EH (cell line): Measurements from ENCODE around the gene NOL9.
A peak's percentile ranks its signal among the peaks of the same experiment; 100 is the strongest.

ENCODE experiments used
- DNase-seq: peaks from one replicate; pipeline ENCODE4 v3.0.0-alpha.2; 2015; ENCODE audit warnings: low read depth

Gene NOL9

DNA sequence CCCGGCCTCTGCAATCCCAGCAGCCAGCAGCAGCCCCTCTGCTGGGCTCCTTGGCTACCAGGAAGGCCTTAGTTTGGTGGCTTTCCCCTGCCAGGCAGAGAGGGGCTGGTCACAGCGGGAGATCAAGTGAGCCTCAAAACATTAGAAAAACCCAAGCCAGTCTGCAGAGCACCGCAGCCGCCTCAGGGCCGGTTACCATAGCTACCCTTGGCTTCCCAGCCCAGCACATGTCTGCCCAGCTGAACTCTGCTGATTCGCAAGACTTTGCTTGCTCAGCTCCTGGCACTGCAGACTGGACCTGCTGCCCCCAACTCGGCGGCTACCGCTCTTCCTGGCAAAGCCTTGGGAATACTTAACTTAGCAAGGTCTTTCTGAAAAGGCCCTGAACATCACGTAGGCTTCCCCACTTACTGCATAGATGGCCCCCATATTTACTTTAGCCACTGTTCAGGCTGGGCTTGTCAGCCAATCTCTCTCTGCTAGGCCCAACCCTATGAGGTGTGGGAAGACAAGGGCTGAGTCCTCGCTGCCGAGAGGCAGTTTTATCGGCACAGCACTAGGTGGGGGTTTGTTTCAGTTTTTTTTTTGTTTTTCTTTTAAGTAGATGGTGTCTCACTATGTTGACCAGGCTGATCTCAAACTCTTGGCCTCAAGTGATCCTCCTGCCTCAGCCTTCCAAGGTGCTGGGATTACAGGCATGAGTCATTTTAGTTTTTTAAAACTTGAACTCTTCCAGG lies 34.2 kb downstream of the NOL9 start:
- DNase-seq, result peak; percentile 92

GRCh38 chr1:6519491-6519934 lies 34.8 kb downstream of the NOL9 start:
- no peak for DNase-seq

DNA sequence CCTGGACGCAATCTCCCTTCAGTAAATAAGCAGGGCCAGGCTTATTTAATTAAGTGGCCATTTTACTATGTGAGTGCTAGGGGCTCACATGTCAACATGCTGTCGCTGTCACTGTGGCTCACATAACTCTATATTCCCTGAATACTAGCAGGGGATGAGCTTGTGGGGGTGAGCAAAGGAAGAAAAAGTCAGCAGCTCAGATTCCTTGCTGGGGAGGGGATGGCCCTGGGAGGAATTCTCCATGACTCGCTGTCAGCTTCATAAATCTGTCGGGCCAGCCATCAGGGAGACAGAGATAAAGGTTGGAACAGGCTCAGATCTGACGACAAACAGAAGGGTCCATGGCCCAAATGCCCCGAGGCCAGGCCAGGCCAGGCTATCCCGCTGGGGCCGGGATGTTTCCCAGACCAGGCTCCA lies 36.9 kb downstream of the NOL9 start:
- peak; percentile 61 for DNase-seq

GRCh38 chr1:6515771-6516170 lies 38.5 kb downstream of the NOL9 start:
- DNase-seq, result peak; percentile 66

- DNase-seq, result no peak
These were observed 41.0 kb downstream of the NOL9 start for GRCh38 chr1:6513320-6513801.

GRCh38 chr1:6512908-6513280 lies 41.4 kb downstream of the NOL9 start:
- DNase-seq, result no peak

DNA sequence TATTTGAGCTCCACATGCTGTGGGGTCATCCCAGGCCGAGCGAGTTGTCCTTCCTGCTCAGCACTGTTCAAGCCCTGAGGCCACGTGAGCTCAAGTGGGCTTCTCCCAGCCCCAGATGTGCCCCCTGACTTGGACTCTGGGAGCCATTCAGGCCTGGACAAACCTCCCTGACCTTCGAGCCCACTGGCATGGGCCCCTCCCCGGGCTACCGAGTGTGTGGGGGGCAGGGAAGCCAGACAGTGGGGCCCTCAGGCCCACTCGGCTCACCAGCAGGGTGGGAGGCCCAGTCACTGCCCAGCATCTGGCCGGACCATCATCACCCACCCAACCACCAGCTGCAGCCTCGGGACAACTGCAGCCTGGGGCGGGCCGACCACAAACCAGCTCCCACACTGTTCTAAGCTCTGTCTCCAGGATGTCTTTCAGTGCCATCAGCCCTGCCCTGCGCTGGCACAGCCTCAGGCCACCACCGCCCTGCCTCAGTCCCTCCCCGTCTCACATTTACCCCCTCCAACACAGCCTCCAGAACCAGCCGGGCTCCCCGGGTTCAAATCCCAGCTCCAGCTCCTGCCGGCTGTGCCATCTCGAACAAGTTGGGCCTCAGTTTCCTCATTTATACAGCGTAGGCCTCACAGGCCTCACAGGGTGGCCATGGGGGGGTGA lies 41.9 kb downstream of the NOL9 start:
- no peak for DNase-seq

DNA sequence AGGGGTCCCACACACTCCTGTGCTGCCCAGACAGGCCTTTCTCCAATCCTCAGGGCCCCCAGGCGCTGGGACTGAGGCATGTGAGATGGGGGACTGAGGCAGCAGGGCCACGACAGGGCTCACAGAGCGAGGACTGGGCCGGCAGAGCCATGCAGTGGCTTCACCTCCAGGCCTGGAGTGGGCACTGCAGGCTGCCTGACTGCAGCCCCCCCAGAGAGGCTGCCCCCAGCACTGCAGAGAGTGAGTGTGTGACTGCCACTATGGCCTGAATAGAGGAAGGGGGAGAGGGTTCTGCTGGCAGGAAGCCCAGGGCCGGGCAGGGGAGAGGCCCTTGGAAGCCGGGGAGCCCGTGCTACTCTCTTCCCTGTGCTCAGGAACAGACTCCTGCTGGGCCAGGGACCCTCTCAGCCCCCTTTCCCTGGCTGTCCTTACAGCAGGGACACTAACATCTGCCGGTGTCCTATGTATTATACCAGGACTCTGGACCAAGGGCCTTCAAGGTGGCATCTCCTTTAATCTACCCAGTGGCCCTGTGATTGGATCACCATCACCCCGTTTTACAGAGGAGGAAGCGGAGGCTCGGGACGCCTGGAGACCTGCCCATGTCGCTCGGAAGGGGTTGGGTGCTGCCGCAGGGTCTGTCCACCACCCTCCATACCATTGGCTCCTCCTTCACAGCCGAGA lies 42.6 kb downstream of the NOL9 start:
- DNase-seq, result no peak

DNA sequence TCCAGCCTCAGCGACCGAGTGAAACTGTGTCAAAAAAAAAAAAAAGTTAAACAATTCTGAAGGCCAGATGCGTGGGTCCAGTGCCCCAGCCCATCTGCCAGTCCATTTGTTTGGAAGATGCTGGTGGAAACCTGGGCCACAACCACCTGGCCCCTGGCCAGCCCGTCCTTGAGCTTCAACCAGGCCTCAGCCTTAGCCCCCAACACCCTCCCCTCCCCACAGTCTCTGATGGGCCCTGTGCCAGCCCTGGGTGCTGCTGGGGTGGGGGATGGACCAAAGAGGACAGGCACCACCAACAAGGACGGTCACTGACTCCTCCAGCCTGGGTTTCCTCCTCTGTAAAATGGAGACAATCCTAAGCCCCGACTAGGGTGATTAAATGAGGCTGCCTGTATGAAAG lies 43.3 kb downstream of the NOL9 start:
- no peak for DNase-seq

DNA sequence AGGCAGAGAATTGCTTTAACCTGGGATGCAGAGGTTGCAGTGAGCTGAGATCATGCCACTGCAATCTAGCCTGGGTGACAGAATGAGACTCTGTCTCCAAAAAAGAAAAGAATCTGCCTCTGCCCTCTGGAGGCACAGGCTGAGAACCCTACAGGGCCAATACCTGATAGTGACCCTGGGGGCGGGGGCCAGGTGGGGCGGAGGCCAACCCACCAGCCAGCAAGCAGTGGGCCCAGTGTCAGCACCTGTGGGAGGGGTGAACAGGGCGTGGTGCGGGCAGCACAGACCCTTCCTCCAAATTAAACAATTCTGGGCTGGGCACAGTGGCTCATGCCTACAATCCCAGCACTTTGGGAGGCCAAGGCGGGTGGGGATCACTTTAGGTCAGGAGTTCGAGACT lies 43.8 kb downstream of the NOL9 start:
- DNase-seq, result no peak

DNA sequence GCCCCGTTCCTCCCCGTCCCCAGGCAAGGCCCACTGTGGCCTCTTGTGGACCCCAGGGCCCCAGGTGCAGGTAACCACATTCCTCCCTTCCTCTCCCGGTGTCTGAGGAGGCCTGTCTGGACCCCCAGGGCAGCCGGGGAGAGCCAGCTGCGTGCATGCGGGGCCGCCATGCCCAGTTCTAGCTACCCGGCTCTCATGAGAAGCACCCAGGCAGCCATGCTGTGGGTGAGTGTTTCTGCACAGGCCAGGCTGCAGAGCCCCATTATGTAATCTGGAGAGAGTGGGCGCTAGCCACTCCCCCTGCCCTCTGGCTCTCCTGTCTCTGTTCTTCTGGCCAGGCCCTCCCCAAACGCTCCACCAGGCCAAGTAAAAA lies 44.4 kb downstream of the NOL9 start:
- DNase-seq, result no peak

DNA sequence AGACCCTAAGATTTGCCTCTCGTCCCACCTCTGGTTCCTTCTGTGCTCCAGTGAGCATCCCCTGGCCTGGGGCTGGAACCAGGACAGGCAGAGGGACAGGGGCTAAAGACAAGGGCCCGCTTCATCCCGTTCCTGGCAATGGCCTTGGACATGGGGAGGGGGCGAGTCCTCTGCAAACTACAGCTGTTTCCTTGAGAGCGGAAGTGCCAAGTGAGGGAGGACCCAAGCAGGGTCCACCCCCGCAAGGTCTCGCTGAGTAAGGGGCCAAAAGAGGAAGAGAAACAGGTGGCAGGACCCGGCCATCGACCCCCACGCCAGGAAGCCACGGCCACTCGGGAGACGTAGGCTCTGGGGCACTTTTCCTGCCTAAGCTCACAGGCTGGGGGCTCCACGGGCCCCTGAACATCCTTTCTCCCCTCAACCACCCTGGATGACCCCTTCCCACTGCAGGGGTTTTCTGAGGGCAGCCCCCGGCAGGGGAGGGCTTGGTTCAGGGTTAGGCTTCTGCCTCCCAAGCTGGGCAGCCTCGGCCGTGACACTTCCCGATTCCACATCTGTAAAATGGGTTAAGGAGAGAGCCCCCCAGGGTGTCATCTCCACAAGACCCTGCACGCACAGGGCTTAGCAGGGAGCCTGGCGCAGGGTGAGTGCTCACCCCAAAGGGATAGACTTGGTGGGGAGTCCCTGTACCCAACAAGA lies 44.9 kb downstream of the NOL9 start:
- no peak for DNase-seq

- DNase-seq, result no peak
These were observed 45.5 kb downstream of the NOL9 start for GRCh38 chr1:6508816-6509189.

DNA sequence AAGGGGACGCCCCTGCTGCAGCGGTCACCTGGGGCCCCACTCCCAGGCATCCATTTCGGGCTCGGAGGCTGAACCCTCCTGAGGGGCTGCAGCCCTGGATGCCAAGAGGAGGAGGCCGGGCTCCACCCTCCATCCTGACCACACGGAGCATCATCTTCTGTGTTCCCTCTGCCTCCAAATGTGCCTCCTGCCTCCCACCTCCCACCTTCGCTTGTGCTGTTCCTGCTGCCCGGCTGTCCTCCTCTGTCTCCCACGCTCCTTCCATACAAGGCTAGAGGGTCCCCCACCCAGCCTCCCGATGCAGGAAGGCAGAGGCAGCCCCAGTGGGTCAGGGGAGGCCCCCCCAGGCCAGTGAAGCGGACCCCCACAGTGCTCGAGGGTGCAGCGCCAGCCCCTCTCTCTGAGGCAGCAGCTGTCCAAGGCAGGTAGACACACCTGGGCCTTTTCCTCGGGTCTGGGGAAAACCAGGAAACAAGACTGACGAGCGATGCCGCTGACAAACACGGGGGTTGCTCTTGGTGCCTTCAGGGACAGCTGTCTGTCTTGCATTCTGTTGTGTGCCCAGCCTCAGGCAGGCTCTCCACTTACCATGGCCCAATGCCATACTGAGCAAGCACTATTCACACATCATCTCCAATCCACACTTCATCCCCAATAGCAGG lies 46.0 kb downstream of the NOL9 start:
- DNase-seq, result no peak

DNA sequence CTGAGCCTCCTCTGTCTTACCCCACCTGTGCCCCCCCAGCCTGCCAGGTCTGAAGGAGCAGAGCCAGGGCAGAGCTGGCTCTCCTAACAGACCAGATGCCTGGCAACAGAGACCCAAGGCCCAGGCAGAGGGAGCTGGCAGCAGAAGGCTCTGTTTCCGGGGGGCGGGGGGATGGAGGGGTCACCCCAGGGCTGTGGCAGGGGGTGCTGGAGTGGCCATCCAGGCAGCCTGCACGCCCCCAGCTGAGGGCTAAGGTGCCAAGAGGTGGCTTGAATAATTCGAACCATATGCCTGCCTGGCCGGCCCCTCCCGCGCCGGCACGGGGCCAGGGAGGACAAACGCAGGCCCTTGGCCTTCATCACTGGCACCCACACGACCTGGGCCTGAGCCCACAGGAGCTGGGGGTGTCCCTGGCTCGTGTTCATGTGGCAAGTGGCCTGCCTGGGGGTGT lies 46.8 kb downstream of the NOL9 start:
- DNase-seq, result no peak

GRCh38 chr1:6507037-6507428 lies 47.3 kb downstream of the NOL9 start:
- DNase-seq, result no peak

DNA sequence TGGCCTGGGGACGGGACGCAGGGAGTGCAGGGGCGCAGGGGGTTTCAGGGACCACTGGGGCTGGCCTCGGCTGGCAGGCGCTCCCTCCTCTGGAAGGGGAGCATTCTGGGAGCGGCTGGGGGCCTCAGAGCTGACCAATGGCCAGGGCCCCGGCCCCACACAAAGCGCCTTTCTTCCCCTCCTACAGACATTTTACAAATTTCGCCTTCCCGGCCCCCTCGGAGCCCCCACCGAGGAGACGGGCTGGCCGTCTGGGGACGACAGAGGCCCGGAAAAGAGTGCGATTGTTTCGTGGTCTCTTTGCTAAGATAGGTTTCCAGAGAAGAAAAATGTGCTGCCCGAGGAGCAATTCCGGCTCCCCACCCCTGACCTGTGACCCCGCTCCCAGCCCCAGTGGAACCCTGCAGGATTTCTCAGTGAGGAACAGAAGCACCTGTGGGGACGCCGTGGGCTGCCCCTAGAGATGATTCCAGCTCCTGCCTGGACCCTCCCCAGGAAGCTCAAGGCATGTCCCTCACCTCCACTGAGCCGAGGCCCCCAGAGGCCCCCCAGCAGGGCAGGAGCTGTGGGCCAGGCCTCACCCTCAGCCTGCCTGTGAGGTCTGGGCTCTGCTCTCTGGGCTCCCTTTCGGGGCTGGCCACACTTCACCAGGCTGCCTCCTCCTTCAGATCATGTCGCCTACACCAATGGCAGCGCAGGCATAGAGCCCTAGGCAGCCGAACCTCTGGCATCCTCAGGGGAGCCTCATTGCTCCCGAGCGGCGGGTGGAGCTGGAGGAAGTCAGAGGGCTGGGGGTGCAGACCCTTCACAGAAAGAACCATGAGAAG lies 47.9 kb downstream of the NOL9 start:
- no peak for DNase-seq

GRCh38 chr1:6505367-6506209 lies 48.7 kb downstream of the NOL9 start:
- no peak for DNase-seq

GRCh38 chr1:6504887-6505286 lies 49.4 kb downstream of the NOL9 start:
- no peak for DNase-seq
